Measurements from ENCODE around the gene TECTB. TPM values are rescaled to one million over a fixed set of nuclear protein-coding genes. Genes with fewer than 3 reads are reported as not detected.
A peak's percentile ranks its signal among the peaks of the same experiment; 100 is the strongest.

The TECTB gene
- total RNA-seq, result not detected

GRCh38 chr10:112283100-112283499, at the start of gene TECTB:
TSS of gene TECTB (plus strand) at chr10:112283400. CDS start at chr10:112283735, 335 bp downstream.
- Histone ChIP-seq H3K27me3 (ENCODE audit: control insufficient read depth in 3 of 3, insufficient read depth in 3 of 3, low read length in 3 of 3) (no peaks in the 10 kb centered on the region), H3K4me1 (ENCODE audit: control insufficient read depth in 3 of 3, insufficient read depth in 3 of 3, low read length in 3 of 3) (peaks cover 3 to 12% (median 10%) of the 10 kb centered on the region in 3 donors), H3K4me3 (ENCODE audit: low read length in 3 of 3) (no peak within 1 kb of the TSS), H3K27ac (ENCODE audit: low read depth, low read length) (no peak within 1 kb of the TSS), H3K9ac (ENCODE audit: low read depth in 1 of 3, low read length in 3 of 3) (no peak within 1 kb of the TSS), H3K9me3 (ENCODE audit: control insufficient read depth in 3 of 3, low read length in 3 of 3) (no peaks in the 10 kb centered on the region), H3K36me3 (ENCODE audit: control insufficient read depth in 3 of 3, insufficient read depth in 3 of 3, low read length in 3 of 3) (no peaks in the 10 kb centered on the region)

GRCh38 chr10:112235141-112235540, 48.1 kb upstream of the TECTB start:
- no peak overlapping the region for H3K9ac ChIP-seq (ENCODE audit: low read depth in 1 of 3, low read length in 3 of 3)
- no peaks in the 10 kb centered on the region for H3K36me3 ChIP-seq (ENCODE audit: control insufficient read depth in 3 of 3, insufficient read depth in 3 of 3, low read length in 3 of 3)
- peaks cover 3 to 24% (median 21%) of the 10 kb centered on the region in 3 donors for H3K4me1 ChIP-seq (ENCODE audit: control insufficient read depth in 3 of 3, insufficient read depth in 3 of 3, low read length in 3 of 3)
- H3K27ac ChIP-seq (ENCODE audit: low read depth, low read length), result no peak overlapping the region
- no peak overlapping the region for H3K4me3 ChIP-seq (ENCODE audit: low read length in 3 of 3)
- H3K27me3 ChIP-seq (ENCODE audit: control insufficient read depth in 3 of 3, insufficient read depth in 3 of 3, low read length in 3 of 3), result no peaks in the 10 kb centered on the region
- H3K9me3 ChIP-seq (ENCODE audit: control insufficient read depth in 3 of 3, low read length in 3 of 3), result peaks cover 2 to 4% (median 4%) of the 10 kb centered on the region in 3 donors

GRCh38 chr10:112235920-112236319, 47.3 kb upstream of the TECTB start:
- Histone ChIP-seq H3K36me3 (ENCODE audit: control insufficient read depth in 3 of 3, insufficient read depth in 3 of 3, low read length in 3 of 3) (no peaks in the 10 kb centered on the region), H3K9ac (ENCODE audit: low read depth in 1 of 3, low read length in 3 of 3) (no peak overlapping the region), H3K27me3 (ENCODE audit: control insufficient read depth in 3 of 3, insufficient read depth in 3 of 3, low read length in 3 of 3) (no peaks in the 10 kb centered on the region), H3K9me3 (ENCODE audit: control insufficient read depth in 3 of 3, low read length in 3 of 3) (peaks cover 2 to 4% (median 4%) of the 10 kb centered on the region in 3 donors), H3K4me3 (ENCODE audit: low read length in 3 of 3) (no peak overlapping the region), H3K27ac (ENCODE audit: low read depth, low read length) (no peak overlapping the region), H3K4me1 (ENCODE audit: control insufficient read depth in 3 of 3, insufficient read depth in 3 of 3, low read length in 3 of 3) (peaks cover 3 to 23% (median 20%) of the 10 kb centered on the region in 3 donors)

- no peaks in the 10 kb centered on the region for H3K27me3 ChIP-seq (ENCODE audit: control insufficient read depth in 3 of 3, insufficient read depth in 3 of 3, low read length in 3 of 3)
- H3K27ac ChIP-seq (ENCODE audit: low read depth, low read length), result no peak overlapping the region
- no peak overlapping the region for H3K4me3 ChIP-seq (ENCODE audit: low read length in 3 of 3)
- H3K9ac ChIP-seq (ENCODE audit: low read depth in 1 of 3, low read length in 3 of 3), result no peak overlapping the region
- H3K9me3 ChIP-seq (ENCODE audit: control insufficient read depth in 3 of 3, low read length in 3 of 3), result peaks cover 2 to 4% (median 4%) of the 10 kb centered on the region in 3 donors
- H3K4me1 ChIP-seq (ENCODE audit: control insufficient read depth in 3 of 3, insufficient read depth in 3 of 3, low read length in 3 of 3), result peaks cover 3 to 25% (median 17%) of the 10 kb centered on the region in 3 donors
- H3K36me3 ChIP-seq (ENCODE audit: control insufficient read depth in 3 of 3, insufficient read depth in 3 of 3, low read length in 3 of 3), result no peaks in the 10 kb centered on the region
These were observed 46.7 kb upstream of the TECTB start for GRCh38 chr10:112236486-112236885.

- Histone ChIP-seq H3K36me3 (ENCODE audit: control insufficient read depth in 3 of 3, insufficient read depth in 3 of 3, low read length in 3 of 3) (no peaks in the 10 kb centered on the region), H3K27me3 (ENCODE audit: control insufficient read depth in 3 of 3, insufficient read depth in 3 of 3, low read length in 3 of 3) (no peaks in the 10 kb centered on the region), H3K4me1 (ENCODE audit: control insufficient read depth in 3 of 3, insufficient read depth in 3 of 3, low read length in 3 of 3) (peaks cover 4 to 27% (median 17%) of the 10 kb centered on the region in 3 donors), H3K9ac (ENCODE audit: low read depth in 1 of 3, low read length in 3 of 3) (no peak overlapping the region), H3K27ac (ENCODE audit: low read depth, low read length) (no peak overlapping the region), H3K9me3 (ENCODE audit: control insufficient read depth in 3 of 3, low read length in 3 of 3) (peaks cover 2 to 4% (median 4%) of the 10 kb centered on the region in 3 donors), H3K4me3 (ENCODE audit: low read length in 3 of 3) (no peak overlapping the region)
These were observed 43.9 kb upstream of the TECTB start for GRCh38 chr10:112239347-112239746.

GRCh38 chr10:112240441-112240840, 42.8 kb upstream of the TECTB start:
- Histone ChIP-seq H3K27me3 (ENCODE audit: control insufficient read depth in 3 of 3, insufficient read depth in 3 of 3, low read length in 3 of 3) (no peaks in the 10 kb centered on the region), H3K36me3 (ENCODE audit: control insufficient read depth in 3 of 3, insufficient read depth in 3 of 3, low read length in 3 of 3) (no peaks in the 10 kb centered on the region), H3K4me3 (ENCODE audit: low read length in 3 of 3) (no peak overlapping the region), H3K9me3 (ENCODE audit: control insufficient read depth in 3 of 3, low read length in 3 of 3) (peaks cover 2 to 7% (median 4%) of the 10 kb centered on the region in 3 donors), H3K27ac (ENCODE audit: low read depth, low read length) (no peak overlapping the region), H3K9ac (ENCODE audit: low read depth in 1 of 3, low read length in 3 of 3) (no peak overlapping the region), H3K4me1 (ENCODE audit: control insufficient read depth in 3 of 3, insufficient read depth in 3 of 3, low read length in 3 of 3) (peaks cover 4 to 27% (median 17%) of the 10 kb centered on the region in 3 donors)

GRCh38 chr10:112241651-112242341, 41.4 kb upstream of the TECTB start:
- H3K27me3 ChIP-seq (ENCODE audit: control insufficient read depth in 3 of 3, insufficient read depth in 3 of 3, low read length in 3 of 3), result no peaks in the 10 kb centered on the region
- H3K36me3 ChIP-seq (ENCODE audit: control insufficient read depth in 3 of 3, insufficient read depth in 3 of 3, low read length in 3 of 3), result no peaks in the 10 kb centered on the region
- H3K27ac ChIP-seq (ENCODE audit: low read depth, low read length), result peak overlapping the region; percentile 25
- H3K4me1 ChIP-seq (ENCODE audit: control insufficient read depth in 3 of 3, insufficient read depth in 3 of 3, low read length in 3 of 3), result peaks cover 4 to 24% (median 17%) of the 10 kb centered on the region in 3 donors
- no peak overlapping the region for H3K9ac ChIP-seq (ENCODE audit: low read depth in 1 of 3, low read length in 3 of 3)
- H3K9me3 ChIP-seq (ENCODE audit: control insufficient read depth in 3 of 3, low read length in 3 of 3), result peaks cover 2 to 7% (median 4%) of the 10 kb centered on the region in 3 donors
- H3K4me3 ChIP-seq (ENCODE audit: low read length in 3 of 3), result no peak overlapping the region

- no peak overlapping the region for H3K9ac ChIP-seq (ENCODE audit: low read depth in 1 of 3, low read length in 3 of 3)
- H3K27me3 ChIP-seq (ENCODE audit: control insufficient read depth in 3 of 3, insufficient read depth in 3 of 3, low read length in 3 of 3), result no peaks in the 10 kb centered on the region
- H3K4me1 ChIP-seq (ENCODE audit: control insufficient read depth in 3 of 3, insufficient read depth in 3 of 3, low read length in 3 of 3), result peaks cover 4 to 24% (median 17%) of the 10 kb centered on the region in 3 donors
- H3K9me3 ChIP-seq (ENCODE audit: control insufficient read depth in 3 of 3, low read length in 3 of 3), result peaks cover 2 to 7% (median 4%) of the 10 kb centered on the region in 3 donors
- H3K4me3 ChIP-seq (ENCODE audit: low read length in 3 of 3), result no peak overlapping the region
- H3K36me3 ChIP-seq (ENCODE audit: control insufficient read depth in 3 of 3, insufficient read depth in 3 of 3, low read length in 3 of 3), result no peaks in the 10 kb centered on the region
- H3K27ac ChIP-seq (ENCODE audit: low read depth, low read length), result no peak overlapping the region
These were observed 40.4 kb upstream of the TECTB start for GRCh38 chr10:112242769-112243168.

- H3K4me3 ChIP-seq (ENCODE audit: low read length in 3 of 3), result no peak overlapping the region
- no peaks in the 10 kb centered on the region for H3K27me3 ChIP-seq (ENCODE audit: control insufficient read depth in 3 of 3, insufficient read depth in 3 of 3, low read length in 3 of 3)
- H3K9me3 ChIP-seq (ENCODE audit: control insufficient read depth in 3 of 3, low read length in 3 of 3), result peaks cover 0 to 7% (median 2%) of the 10 kb centered on the region in 3 donors
These were observed 39.5 kb upstream of the TECTB start for GRCh38 chr10:112243713-112244112.

GRCh38 chr10:112244197-112244596, 39.0 kb upstream of the TECTB start:
- H3K36me3 ChIP-seq (ENCODE audit: control insufficient read depth in 3 of 3, insufficient read depth in 3 of 3, low read length in 3 of 3), result no peaks in the 10 kb centered on the region
- no peak overlapping the region for H3K27ac ChIP-seq (ENCODE audit: low read depth, low read length)
- no peak overlapping the region for H3K9ac ChIP-seq (ENCODE audit: low read depth in 1 of 3, low read length in 3 of 3)
- H3K4me1 ChIP-seq (ENCODE audit: control insufficient read depth in 3 of 3, insufficient read depth in 3 of 3, low read length in 3 of 3), result peaks cover 4 to 24% (median 17%) of the 10 kb centered on the region in 3 donors
- peaks cover 0 to 7% (median 4%) of the 10 kb centered on the region in 3 donors for H3K9me3 ChIP-seq (ENCODE audit: control insufficient read depth in 3 of 3, low read length in 3 of 3)
- no peaks in the 10 kb centered on the region for H3K27me3 ChIP-seq (ENCODE audit: control insufficient read depth in 3 of 3, insufficient read depth in 3 of 3, low read length in 3 of 3)
- no peak overlapping the region for H3K4me3 ChIP-seq (ENCODE audit: low read length in 3 of 3)

More at GRCh38 chr10:112243713-112244112, 39.5 kb upstream of the TECTB start:
- H3K9ac ChIP-seq (ENCODE audit: low read depth in 1 of 3, low read length in 3 of 3), result no peak overlapping the region
- H3K27ac ChIP-seq (ENCODE audit: low read depth, low read length), result no peak overlapping the region
- peaks cover 4 to 24% (median 17%) of the 10 kb centered on the region in 3 donors for H3K4me1 ChIP-seq (ENCODE audit: control insufficient read depth in 3 of 3, insufficient read depth in 3 of 3, low read length in 3 of 3)
- H3K36me3 ChIP-seq (ENCODE audit: control insufficient read depth in 3 of 3, insufficient read depth in 3 of 3, low read length in 3 of 3), result no peaks in the 10 kb centered on the region

Measured in skeletal muscle tissue (tissue), 4 donors.